HUES48 (cell line): ENCODE results near the gene PDX1.

Experiments
- H3K27ac ChIP-seq: one replicate; pipeline ENCODE4 v1.7.0; 2013; ENCODE audit warnings: low read depth, low read length, inconsistent platforms
- H3K27me3 ChIP-seq: 2 replicates; pipeline ENCODE4 v1.6.1; 2013; ENCODE audit warnings: mild to moderate bottlenecking, low read length; ENCODE audit not compliant: control insufficient read depth, insufficient read depth
- H3K36me3 ChIP-seq: 2 replicates; pipeline ENCODE4 v1.6.1; 2013; ENCODE audit warnings: low read length; ENCODE audit not compliant: control insufficient read depth, insufficient read depth
- H3K4me1 ChIP-seq: 2 replicates; pipeline ENCODE4 v1.6.1; 2013; ENCODE audit warnings: mild to moderate bottlenecking, low read length; ENCODE audit not compliant: control insufficient read depth, insufficient read depth
- H3K4me3 ChIP-seq: 2 replicates; pipeline ENCODE4 v1.5.1; 2013; ENCODE audit warnings: mild to moderate bottlenecking, low read depth, low read length
- H3K9ac ChIP-seq: 2 replicates; pipeline ENCODE4 v1.6.1; 2013; ENCODE audit warnings: mild to moderate bottlenecking, low read depth, low read length, moderate library complexity
- H3K9me3 ChIP-seq: 2 replicates; pipeline ENCODE4 v1.6.1; 2013; ENCODE audit warnings: low read length; ENCODE audit not compliant: control insufficient read depth, insufficient read depth

Gene PDX1

DNA sequence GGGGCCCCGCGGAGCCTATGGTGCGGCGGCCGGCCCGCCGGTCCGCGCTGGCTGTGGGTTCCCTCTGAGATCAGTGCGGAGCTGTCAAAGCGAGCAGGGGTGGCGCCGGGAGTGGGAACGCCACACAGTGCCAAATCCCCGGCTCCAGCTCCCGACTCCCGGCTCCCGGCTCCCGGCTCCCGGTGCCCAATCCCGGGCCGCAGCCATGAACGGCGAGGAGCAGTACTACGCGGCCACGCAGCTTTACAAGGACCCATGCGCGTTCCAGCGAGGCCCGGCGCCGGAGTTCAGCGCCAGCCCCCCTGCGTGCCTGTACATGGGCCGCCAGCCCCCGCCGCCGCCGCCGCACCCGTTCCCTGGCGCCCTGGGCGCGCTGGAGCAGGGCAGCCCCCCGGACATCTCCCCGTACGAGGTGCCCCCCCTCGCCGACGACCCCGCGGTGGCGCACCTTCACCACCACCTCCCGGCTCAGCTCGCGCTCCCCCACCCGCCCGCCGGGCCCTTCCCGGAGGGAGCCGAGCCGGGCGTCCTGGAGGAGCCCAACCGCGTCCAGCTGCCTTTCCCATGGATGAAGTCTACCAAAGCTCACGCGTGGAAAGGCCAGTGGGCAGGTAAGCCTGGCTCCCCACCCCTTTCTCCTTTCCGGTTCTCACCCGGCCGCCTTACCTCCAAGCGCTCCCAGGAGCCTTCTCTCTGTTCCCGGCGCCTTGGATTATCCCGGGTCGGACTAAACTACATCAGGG is at the start of gene PDX1:
Gene PDX1 (plus strand): TSS at position 67 of the 743 bp plus-strand sequence. CDS start 139 bp downstream, at position 206.
- Histone ChIP-seq H3K27ac (no peak within 1 kb of the TSS), H3K4me3 (no peak within 1 kb of the TSS), H3K36me3 (no peaks in the 10 kb centered on the region), H3K4me1 (peaks cover 17% of the 10 kb centered on the region; the same call in 1 of the 2 replicates), H3K9ac (no peak within 1 kb of the TSS), H3K27me3 (peaks cover 100% of the 10 kb centered on the region), H3K9me3 (0 out of 2 replicates have a peak, but pooled peaks cover 2% of the 10 kb centered on the region)

- no peaks in the 10 kb centered on the region for H3K9me3 ChIP-seq
- H3K4me1 ChIP-seq, result no peaks in the 10 kb centered on the region
- H3K4me3 ChIP-seq, result no peak overlapping the region
- peaks cover 10% of the 10 kb centered on the region for H3K27me3 ChIP-seq
- no peak overlapping the region for H3K9ac ChIP-seq
- no peak overlapping the region for H3K27ac ChIP-seq
- H3K36me3 ChIP-seq, result no peaks in the 10 kb centered on the region
Observed at GRCh38 chr13:27878274-27878673, 41.5 kb upstream of the PDX1 start.

DNA sequence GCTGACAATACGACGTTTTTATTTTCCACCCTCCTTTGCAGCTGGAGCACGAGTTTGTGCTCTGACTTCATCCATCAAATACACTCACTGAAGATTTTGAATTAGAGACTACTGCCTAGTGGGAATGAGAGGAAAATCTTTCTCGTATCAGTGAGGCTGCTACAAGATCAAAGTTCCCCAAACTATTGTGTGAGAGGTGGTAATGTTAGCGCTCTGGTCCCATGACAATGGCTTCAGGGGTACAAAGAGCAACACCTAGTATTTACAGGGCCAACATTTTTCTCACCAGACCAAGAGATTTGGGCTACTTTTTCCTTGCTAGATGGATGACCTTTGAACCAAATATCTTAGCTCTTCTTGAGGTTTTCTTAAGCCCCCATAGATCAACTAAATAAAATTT is 30.3 kb upstream of the PDX1 start:
- H3K9me3 ChIP-seq, result no peaks in the 10 kb centered on the region
- peaks cover 6% of the 10 kb centered on the region; the same call in 1 of the 2 replicates for H3K4me1 ChIP-seq
- H3K4me3 ChIP-seq, result no peak overlapping the region
- no peaks in the 10 kb centered on the region for H3K36me3 ChIP-seq
- H3K27ac ChIP-seq, result no peak overlapping the region
- no peaks in the 10 kb centered on the region; the same call in 1 of the 2 replicates for H3K27me3 ChIP-seq
- no peak overlapping the region for H3K9ac ChIP-seq

DNA sequence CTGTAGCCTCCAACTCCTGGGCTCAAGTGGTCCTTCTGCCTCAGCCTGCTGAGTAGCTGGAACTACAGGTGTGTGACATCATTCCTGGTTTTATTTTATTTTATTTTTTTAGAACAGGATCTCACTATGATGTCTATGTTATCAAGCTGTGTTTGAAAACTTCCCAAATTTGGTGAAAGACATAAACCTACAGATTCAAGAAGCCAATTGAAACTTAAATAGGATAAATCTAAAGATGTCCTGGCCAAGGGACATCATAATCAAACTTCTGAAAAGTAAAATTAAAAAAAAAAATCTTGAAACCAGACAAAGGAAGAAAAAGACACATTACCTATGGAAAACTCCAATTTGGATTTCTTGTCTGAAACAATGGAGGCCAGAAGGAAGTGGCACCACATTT is 23.1 kb upstream of the PDX1 start:
- no peaks in the 10 kb centered on the region for H3K9me3 ChIP-seq
- H3K4me1 ChIP-seq, result no peaks in the 10 kb centered on the region
- no peak overlapping the region for H3K9ac ChIP-seq
- no peak overlapping the region for H3K4me3 ChIP-seq
- H3K36me3 ChIP-seq, result no peaks in the 10 kb centered on the region
- H3K27ac ChIP-seq, result no peak overlapping the region
- no peaks in the 10 kb centered on the region; the same call in 1 of the 2 replicates for H3K27me3 ChIP-seq

- H3K27me3 ChIP-seq, result peaks cover 45% of the 10 kb centered on the region
- H3K27ac ChIP-seq, result no peak overlapping the region
- no peaks in the 10 kb centered on the region for H3K36me3 ChIP-seq
- no peaks in the 10 kb centered on the region for H3K4me1 ChIP-seq
- no peak overlapping the region for H3K4me3 ChIP-seq
- no peak overlapping the region for H3K9ac ChIP-seq
- H3K9me3 ChIP-seq, result no peaks in the 10 kb centered on the region
Observed at GRCh38 chr13:27904719-27905118, 15.1 kb upstream of the PDX1 start.

DNA sequence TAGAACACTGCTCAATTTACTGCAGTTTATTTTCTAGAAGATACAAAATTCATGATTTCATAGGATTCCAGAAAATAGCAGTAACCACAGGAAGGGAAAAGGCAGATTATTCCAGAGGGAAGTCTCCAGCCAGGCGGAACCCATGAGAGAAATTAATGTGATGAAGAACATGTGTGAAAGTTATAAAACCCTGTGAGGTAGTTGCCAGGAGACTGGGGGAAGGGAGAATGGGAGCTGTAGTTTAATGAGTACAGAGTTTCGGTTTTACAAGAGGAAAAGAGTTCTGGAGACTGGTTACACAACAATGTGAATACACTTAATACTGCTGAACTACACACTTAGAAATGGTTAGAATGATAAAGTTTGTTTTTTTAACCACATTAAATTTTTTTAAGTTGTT is 14.2 kb upstream of the PDX1 start:
- no peaks in the 10 kb centered on the region for H3K36me3 ChIP-seq
- H3K4me3 ChIP-seq, result no peak overlapping the region
- H3K27me3 ChIP-seq, result peaks cover 50% of the 10 kb centered on the region
- no peaks in the 10 kb centered on the region for H3K9me3 ChIP-seq
- no peak overlapping the region for H3K9ac ChIP-seq
- H3K4me1 ChIP-seq, result no peaks in the 10 kb centered on the region
- H3K27ac ChIP-seq, result no peak overlapping the region

GRCh38 chr13:27907121-27907787 is 12.5 kb upstream of the PDX1 start:
- no peaks in the 10 kb centered on the region for H3K9me3 ChIP-seq
- H3K27me3 ChIP-seq, result peaks cover 53% of the 10 kb centered on the region
- H3K27ac ChIP-seq, result no peak overlapping the region
- no peak overlapping the region for H3K9ac ChIP-seq
- H3K4me3 ChIP-seq, result no peak overlapping the region
- no peaks in the 10 kb centered on the region for H3K36me3 ChIP-seq
- 0 out of 2 replicates have a peak, but pooled peaks cover 4% of the 10 kb centered on the region for H3K4me1 ChIP-seq

DNA sequence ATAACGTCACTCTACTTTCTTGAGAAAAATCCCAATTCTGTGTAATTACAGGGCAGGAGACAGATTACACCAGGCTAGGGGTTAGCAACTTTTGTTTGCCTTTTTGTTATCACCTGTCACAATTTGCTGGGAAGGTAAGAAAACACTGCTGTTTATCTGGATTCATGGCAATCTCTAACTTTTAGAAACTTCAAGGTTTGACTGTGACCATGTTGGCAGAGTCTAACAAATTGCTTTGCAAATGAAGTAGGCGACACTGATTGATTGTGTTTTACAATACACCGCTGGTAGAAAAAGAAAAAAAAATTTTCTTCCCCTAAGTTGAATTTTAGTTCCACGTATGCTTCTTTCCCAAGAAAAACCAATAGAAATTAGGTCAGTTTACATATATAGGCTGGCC is 10.4 kb upstream of the PDX1 start:
- Histone ChIP-seq H3K36me3 (no peaks in the 10 kb centered on the region), H3K9me3 (no peaks in the 10 kb centered on the region), H3K27ac (no peak overlapping the region), H3K27me3 (peaks cover 67% of the 10 kb centered on the region), H3K9ac (no peak overlapping the region), H3K4me3 (no peak overlapping the region), H3K4me1 (0 out of 2 replicates have a peak, but pooled peaks cover 4% of the 10 kb centered on the region)

DNA sequence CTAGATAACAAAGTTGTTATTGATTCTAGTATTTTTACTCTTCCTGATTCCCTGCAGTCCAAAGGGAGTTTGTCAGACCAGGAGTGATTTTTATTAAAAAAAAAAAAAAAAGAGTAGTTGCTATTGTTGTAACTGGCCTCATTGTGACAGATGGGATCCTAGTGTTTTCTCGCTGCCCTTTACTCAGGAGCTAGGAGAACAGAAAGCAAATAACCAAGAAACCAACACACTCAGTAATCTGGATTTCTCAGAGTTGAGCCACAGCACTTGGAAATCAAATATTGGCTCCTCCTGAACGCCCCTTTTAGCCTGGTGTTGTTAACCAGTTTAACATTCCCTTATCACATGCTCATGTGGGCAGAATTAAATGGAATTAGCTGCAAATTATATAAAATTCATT is 8.3 kb upstream of the PDX1 start:
- H3K27ac ChIP-seq, result no peak overlapping the region
- H3K9ac ChIP-seq, result no peak overlapping the region
- H3K9me3 ChIP-seq, result 0 out of 2 replicates have a peak, but pooled peaks cover 2% of the 10 kb centered on the region
- H3K27me3 ChIP-seq, result peaks cover 72% of the 10 kb centered on the region
- no peaks in the 10 kb centered on the region for H3K36me3 ChIP-seq
- H3K4me3 ChIP-seq, result no peak overlapping the region
- 0 out of 2 replicates have a peak, but pooled peaks cover 4% of the 10 kb centered on the region for H3K4me1 ChIP-seq

GRCh38 chr13:27913160-27913559 is 6.6 kb upstream of the PDX1 start:
- H3K27ac ChIP-seq, result no peak overlapping the region
- no peak overlapping the region for H3K9ac ChIP-seq
- peaks cover 87% of the 10 kb centered on the region for H3K27me3 ChIP-seq
- 0 out of 2 replicates have a peak, but pooled peaks cover 2% of the 10 kb centered on the region for H3K9me3 ChIP-seq
- no peaks in the 10 kb centered on the region for H3K36me3 ChIP-seq
- H3K4me1 ChIP-seq, result peaks cover 9% of the 10 kb centered on the region; the same call in 1 of the 2 replicates
- no peak overlapping the region for H3K4me3 ChIP-seq
